NOMO-1 treated with dmso at 0.1 percent for 144 hours (cell line): ENCODE results near the gene MAPK8IP2.
"Not testable (repeated sequence)": the region's sequence is repeated elsewhere in the genome, so short reads cannot be mapped to it uniquely, and the experiment has no call there.

ENCODE experiments used
- DNase-seq: peaks from one replicate; lab custom pipeline; 2025; ENCODE audit not compliant: unreplicated experiment; lab: John Stamatoyannopoulos, UW

The MAPK8IP2 gene

DNA sequence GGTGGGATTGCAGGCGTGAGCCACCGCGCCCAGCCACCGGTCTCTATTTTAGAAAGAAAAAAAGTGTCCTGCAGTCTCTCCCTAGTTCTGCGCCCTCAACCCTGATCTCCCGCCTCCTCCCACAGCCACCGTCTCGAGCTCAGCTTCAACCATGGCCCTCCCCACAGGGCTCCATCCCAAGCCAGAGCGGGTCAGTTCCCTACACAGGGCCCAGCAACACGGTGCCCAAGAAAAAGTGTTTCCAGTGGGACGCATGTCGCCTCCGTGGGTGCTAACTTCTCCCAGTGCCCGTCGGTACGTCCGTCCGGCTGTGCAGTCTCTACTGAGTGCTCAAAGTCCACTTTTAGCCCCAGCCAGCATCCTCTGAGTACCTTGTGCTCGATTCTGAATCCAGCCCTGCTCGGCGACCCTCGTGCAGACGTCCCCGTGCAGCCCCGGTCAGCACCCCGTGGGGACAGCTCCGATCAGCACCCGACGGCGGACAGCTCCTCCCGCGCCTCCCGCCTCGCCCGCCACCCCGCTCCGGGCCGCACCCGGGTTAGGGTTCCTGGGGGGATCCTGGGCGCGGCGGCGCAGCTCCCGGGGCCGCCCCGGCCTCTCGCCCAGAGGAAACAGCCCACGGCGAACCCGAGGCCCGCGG is 657 bp upstream of the MAPK8IP2 start:
- DNase-seq: no peak

DNA sequence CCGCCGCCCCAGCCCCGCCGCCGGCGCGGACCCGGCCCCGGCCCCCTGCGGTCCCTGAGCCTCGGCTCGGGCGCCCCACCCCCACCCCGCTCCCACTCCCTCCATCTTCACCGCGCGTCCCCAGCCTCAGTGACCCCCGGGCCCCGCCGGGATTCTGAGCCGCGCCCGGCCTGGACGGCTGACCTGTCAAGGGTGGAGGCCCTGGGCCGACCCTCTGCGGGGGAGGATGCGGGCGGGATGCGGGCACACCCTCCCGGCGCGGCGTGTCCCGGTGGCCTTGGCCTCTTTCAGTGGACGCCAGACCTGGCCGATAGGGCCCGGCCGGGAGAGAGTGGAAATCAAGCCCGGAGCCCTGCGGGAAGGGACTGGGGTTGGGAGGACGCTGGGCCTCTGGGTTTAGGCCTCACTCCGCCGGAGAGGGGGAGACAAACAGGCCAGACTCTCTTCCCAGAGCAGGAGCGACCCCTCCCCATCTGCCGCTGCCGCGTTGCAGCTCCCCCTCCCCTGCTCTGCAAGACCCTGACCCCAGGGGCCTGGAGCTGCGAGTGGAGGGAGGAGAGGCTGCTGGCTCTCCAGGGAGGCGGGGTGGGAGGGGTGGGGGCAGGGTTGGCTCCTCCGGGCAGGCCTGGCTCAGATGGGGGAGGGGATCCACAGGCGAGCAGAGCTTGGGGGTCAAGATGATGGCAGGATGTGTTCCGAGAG is 525 bp downstream of the MAPK8IP2 start:
- DNase-seq: no peak

DNA sequence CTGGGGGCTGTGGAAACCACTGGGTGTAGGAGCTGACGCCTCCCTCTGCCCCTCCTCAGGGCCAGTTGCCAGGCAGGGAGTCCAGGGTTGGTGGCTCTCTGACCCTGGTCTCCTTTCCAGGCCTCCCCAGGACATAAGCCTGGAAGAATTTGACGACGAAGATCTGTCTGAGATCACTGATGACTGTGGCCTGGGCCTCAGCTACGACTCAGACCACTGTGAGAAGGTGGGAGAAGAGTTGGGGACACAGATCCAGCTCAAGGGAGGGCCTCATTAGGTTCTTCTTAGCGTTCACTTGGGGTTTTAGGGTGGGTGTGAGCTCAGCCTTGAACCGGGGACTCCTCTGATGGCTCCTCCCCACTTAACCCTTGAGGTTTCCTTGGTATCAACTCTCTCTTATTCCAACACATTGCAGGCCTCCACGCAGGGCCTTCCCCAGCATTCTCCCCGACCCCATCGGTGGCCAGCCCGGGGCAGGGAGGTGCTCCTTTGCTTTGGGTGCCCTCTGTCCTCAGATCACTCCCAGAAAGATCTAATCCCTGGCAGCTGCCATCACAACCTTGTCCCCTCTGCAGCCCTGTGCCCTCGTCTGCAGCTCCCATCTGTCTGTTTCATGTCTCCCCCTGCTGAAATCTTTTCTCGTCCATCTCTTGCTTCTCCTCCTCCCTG is 1.2 kb downstream of the MAPK8IP2 start:
- DNase-seq: no peak

DNA sequence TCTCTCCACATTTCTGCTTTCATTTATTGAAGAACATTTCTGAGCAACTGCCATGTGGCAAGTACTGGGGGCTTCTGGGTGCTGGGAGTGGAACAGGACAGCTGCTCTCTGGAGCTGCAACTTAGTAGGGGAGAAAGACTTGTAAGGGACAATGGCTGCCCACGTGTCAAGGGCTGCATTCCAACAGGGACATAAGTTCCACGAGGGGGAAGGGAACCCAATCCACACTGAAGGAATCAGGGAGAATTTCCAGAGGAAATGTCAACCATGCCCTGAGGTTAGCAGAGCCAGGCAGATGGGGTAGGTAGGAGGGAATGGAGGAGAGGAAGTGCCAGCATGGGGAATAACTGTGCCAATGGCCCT is 1.7 kb downstream of the MAPK8IP2 start:
- no peak for DNase-seq

DNA sequence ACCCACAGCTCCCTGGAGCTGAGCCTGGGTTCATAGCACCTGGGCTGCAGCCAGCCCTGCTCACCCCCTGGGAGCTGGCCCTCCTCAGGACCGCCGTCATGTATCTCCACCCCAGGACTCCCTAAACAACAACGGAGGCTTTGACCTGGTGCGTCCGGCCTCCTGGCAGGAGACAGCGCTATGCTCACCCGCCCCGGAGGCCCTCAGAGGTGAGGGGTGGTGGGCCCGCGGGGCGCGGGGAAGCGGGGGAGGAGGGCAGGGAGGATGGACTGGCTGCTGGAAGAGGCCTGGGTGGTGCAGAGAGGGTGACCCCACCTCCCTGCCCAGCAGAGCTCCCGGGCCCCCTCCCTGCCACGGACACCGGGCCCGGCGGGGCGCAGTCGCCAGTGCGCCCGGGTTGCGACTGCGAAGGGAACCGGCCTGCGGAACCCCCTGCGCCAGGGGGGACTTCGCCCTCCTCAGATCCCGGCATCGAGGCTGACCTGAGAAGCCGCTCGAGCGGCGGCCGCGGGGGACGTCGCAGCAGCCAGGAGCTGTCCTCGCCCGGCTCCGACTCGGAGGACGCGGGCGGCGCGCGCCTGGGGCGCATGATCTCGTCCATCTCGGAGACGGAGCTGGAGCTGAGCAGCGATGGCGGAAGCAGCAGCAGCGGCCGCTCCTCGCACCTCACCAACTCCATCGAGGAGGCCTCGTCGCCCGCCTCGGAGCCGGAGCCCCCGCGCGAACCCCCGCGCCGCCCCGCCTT is 3.1 kb downstream of the MAPK8IP2 start:
- DNase-seq: no peak

DNA sequence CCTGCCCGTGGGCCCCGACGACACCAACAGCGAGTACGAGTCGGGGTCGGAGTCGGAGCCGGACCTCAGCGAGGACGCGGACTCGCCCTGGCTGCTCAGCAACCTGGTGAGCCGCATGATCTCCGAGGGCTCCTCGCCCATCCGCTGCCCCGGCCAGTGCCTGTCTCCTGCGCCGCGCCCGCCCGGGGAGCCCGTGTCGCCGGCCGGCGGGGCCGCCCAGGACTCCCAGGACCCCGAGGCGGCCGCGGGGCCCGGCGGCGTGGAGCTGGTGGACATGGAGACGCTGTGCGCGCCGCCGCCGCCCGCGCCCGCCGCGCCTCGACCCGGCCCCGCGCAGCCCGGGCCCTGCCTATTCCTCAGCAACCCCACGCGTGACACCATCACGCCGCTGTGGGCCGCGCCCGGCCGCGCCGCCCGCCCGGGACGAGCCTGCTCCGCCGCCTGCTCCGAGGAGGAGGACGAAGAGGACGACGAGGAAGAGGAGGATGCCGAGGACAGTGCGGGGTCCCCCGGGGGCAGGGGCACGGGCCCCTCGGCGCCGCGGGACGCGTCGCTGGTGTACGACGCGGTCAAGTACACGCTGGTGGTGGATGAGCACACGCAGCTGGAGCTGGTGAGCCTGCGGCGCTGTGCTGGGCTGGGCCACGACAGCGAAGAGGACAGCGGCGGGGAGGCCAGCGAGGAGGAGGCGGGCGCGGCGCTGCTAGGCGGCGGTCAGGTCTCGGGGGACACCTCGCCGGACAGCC is 3.8 kb downstream of the MAPK8IP2 start:
- DNase-seq: no peak

DNA sequence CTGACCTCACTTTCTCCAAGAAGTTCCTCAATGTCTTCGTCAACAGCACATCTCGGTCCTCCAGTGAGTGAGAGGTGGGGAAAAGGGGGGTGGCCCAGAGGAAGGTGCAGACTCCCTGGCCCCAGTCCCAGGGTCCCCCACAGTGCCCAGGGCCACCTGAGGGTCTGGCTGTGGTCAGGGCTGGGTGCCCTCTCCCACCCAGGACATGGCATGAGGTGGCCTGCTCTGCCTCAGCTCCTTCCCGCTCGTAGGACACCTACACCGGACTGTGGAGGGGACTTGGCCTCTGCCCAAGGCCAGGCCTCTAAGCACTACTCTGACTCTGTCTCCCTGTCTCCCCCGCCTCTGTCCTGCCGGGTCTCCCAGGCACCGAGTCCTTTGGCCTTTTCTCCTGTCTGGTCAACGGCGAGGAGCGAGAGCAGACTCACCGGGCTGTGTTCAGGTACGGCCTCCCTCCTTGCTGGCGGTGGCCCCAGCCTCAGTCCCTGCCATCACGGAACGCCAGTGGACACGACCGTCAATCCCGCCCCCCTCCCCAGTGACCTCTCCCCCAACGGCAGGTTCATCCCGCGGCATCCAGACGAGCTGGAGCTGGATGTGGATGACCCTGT is 4.5 kb downstream of the MAPK8IP2 start:
- DNase-seq: no peak

DNA sequence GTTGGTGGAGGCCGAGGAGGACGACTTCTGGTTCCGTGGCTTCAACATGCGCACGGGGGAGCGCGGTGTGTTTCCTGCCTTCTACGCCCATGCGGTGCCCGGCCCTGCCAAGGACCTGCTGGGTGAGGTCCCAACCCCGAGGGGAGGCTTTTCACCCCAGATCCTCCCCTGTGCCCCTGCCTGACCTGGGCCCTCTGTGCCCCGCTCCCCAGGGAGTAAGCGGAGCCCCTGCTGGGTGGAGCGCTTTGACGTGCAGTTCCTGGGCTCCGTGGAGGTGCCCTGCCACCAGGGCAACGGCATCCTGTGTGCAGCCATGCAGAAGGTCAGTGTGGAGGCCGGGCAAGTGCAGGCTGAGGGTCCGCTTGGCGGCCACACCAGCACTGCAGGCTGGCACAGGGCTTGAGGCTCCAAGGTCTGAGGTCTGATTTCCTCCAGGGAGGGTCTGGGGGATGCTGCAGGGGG is 5.1 kb downstream of the MAPK8IP2 start:
- DNase-seq: no peak

DNA sequence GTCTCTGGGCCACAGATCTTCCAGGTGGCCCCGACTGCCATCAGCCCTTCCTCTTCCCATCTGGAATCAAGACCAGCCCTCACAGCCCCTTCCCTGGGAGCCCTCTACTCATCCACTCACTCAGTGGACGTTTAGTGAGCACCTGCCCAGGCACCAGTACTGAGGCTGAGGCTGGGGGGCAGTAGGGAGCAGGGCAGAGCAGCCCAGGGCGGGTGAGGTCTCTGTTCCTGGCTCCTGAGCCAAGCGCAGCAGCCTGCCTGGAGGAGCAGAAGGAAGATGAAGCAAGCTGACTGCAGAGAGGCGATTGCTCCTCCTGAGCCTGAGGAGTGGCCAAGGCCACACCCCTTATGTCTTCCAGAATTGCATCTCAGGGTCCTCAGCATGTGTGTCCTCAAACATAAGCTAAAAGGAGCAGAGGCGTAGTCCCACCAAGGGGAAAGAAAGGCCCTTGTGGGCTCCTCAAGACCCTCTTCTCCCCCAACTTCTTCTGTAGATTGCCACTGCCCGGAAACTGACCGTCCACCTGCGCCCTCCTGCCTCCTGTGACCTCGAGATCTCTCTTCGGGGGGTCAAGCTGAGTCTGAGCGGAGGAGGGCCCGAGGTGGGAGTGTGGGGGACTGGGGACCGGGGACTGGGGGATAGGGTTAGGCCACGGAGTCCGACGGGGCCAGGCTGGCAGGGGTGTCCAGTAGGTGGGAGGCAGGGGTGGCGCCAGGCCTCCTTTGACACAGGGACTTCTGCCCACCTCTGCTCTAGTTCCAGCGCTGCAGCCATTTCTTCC is 5.8 kb downstream of the MAPK8IP2 start:
- DNase-seq: no peak

DNA sequence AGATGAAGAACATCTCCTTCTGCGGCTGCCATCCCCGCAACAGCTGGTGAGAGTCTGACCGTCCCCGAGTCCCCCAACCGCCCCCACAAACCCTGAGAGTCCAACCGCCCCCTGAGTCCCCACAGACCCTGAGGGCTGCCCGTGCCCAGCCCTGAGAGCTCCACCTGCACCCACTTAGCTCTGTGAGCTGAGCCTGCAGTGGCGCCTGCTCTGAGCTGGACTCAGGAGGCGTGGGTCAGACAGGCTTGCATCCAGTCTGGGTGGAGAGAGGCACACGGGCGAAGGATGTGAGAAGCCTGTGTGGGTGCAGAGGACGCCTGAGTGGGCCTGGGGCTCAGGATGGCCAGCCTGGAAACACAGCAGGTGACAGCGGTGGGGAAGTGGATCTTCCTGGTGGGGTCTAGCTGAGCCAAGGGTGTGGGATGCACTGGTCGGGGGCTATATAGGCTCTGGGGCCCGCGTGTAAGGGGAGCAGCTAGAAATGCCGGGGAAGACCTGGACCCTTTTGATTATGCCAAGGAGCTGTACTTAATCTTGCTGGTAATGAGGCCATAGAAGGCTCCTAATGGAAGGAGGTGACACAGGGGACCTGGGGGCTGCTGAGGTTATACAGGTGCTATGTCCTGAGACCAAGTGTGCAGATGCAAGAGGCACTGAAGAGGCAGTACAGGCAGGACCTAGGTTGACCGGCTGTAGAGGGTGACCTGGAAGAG is 6.5 kb downstream of the MAPK8IP2 start:
- no peak for DNase-seq

DNA sequence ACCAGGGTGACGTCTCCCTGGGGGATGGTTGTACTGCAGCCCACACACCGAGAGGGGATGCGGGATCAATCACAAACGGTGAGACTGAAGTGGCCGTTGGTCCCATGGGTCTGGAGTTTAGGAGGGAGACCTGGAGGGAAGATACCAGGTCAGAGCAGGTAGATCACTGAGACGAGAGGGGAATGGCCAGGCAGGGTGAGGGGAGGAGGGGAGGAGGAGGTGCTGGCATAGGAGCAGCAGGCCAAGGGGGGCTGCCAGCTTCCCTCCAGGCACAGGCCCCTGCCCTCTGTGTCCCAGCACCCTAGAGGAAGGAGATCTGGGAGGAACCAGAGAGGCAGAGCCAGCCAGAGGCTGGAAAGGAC is 7.0 kb downstream of the MAPK8IP2 start:
- DNase-seq: no peak

DNA sequence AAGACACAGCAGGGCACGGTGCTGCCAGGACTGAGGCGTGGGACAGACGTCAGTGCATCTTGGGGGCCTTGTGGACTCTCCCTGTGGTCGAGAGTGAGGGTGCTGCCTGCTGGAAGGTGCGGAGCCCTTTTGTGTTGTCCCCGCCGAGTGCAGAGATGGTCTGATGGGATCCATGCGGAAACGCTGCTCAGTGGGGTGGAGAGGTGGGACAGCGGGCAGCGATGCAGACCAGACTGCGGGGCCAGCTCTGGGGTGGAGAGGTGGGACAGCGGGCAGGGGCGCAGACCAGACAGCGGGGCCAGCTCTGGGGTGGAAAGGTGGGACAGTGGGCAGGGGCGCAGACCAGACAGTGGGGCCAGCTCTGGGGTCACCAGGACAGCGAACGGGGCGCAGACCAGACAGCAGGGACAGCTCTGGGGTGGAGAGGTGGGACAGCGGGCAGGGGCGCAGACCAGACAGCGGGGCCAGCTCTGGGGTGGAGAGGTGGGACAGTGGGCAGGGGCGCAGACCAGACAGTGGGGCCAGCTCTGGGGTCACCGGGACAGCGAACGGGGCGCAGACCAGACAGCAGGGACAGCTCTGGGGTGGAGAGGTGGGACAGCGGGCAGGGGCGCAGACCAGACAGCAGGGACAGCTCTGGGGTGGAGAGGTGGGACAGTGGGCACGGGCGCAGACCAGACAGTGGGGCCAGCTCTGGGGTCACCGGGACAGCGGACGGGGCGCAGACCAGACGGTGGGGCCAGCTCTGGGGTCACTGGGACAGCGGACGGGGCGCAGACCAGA is 7.7 kb downstream of the MAPK8IP2 start:
- not testable (repeated sequence) for DNase-seq

DNA sequence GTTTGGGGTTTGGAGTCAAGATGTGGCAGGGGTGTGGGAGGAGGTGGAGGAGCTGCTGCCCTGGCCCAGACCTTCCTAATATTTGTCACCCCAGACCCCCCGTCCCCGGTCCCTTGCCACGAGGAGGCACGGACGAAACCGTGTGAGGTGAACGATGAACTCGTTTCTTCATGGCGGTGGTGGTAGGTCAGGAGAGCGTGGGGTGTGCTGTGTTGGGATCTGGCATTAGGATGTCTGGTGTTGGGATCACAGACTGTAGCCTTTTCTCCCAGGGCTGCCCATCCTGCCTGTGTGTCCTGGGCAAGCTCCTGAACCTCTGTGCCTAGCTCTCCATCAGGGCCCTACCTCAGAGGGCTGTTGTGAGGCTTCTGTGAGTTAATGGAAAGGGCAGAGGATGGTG is 8.4 kb downstream of the MAPK8IP2 start:
- no peak for DNase-seq

DNA sequence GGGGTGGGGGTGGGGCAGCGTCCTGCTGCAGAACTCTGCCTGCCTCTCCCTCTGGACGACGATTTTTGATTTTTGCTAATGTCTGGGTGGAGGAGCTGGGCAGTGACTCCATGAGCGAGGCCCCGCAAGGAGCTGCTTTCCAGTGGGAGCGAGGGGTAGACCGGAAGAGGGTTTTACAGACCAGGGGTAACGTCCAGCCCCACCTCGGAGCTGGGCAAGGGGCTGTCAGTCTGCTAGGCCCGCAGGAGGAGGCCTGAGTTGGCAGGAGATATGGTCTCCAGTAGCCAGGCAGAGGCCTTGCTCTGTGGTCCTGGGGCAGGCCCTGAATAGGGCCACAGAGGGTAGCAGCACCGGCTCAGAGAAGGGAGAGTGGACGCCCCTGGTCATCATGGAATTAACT is 9.0 kb downstream of the MAPK8IP2 start:
- DNase-seq: no peak

DNA sequence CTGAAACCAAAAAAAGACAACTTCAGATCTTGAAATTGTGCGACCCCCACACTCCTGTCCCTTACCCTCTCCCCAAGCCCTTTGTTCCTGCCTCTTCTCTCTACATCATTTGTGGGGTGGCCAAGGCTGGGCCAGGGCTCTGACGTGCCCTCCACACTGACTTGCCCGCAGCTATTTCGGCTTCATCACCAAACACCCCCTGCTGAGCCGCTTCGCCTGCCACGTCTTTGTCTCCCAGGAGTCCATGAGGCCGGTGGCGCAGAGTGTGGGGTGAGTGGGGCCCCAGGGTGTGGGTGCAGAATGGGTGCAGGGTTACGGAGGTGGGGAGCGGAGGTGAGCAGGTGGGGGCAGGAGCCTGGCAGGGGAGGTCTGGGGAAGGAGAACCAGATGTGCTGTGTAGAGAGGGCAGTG is 9.5 kb downstream of the MAPK8IP2 start:
- no peak for DNase-seq

DNA sequence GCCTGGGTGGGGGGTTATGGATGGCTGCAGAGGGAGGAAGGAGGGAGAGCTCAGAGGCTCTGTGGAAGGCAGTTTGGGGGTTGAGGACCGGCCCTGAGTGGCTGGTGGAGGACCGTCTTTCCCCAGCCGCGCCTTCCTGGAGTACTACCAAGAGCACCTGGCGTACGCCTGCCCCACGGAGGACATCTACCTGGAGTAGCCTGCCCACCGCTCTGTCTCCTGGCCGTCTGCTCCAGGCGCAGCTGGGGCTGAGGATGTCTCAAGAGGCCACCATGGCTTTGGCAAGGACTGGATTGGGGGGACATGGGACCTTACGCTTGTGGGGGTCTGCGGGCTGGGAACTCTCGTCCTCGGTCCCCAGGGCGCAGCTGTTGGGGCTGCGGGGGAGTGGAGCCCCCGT is 10.0 kb downstream of the MAPK8IP2 start:
- DNase-seq: no peak

DNA sequence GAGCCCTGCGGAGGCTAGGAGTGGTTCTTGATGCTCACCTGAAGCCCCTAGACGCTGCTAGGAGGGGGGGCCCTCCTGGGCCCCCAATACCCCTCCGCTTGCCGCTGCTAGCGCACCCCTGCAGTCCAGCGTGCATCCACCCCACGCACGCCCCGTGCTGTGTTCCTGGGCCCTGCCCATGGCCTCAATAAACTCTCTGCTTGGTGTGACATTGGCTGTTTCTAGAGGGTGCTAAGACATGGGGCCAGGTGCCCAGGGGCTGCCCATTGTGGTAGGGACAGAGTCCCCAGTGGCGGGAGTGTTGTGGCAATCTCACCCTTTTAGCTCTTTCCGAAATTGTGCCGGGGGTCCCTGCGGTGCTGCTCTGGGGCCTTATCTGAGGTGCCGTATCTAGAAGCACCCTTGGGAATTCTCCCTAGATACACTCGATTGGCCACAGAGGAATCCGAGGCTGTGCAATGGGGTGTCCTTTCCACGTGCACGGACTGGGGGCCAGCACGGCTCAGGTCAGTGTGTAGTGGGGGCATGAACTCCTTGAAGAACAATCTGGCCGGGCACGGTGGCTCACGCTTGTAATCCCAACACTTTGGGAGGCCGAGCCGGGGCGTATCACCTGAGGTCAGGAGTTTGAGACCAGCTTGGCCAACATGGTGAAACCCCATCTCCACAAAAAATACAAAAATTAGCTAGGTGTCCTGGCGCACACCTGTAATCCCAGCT is 10.9 kb downstream of the MAPK8IP2 start:
- DNase-seq: no peak

DNA sequence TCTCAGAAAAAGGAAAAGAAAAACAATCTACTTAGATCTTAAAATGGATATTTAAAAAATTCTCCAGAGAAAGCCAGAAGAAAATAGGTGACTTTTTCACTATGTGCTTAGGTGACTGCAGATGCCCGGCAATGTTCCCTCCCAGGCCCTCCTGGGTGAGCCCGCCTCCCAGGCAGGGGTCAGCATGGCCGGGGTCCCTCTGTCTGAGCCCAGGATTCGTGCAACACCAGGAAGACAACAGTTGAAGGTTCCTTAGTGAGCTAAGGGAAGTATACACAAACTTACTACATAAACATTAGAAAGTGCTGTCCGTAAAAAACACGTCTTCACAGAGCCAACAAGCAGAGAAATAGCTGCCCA is 11.6 kb downstream of the MAPK8IP2 start:
- no peak for DNase-seq
